ENCODE measurements around the gene MFSD11. TPM values are rescaled to one million over a fixed set of nuclear protein-coding genes. Genes with fewer than 3 reads are reported as not detected.

MFSD11 gene
- total RNA-seq, 1 experiment from 2014 or later: 24.9 TPM

GRCh38 chr17:76755285-76755684 is 17.4 kb downstream of the MFSD11 start:
- H3K9me2 ChIP-seq (ENCODE audit: insufficient read depth): no peaks in the 10 kb centered on the region
- H3K4me3 ChIP-seq (replicated peaks in 1 of 2; ENCODE audit: low read depth in 1 of 2, low read length in 2 of 2): no peak overlapping the region
- intact Hi-C loops (cut with micrococcal nuclease): no loop called here
- TF ChIP-seq ATF3 (IDR thresholded peaks at IDR 0.05): no peak
- TF ChIP-seq ZNF274 (IDR thresholded peaks at IDR 0.05; ENCODE audit: low read depth, low read length): no peak
- TF ChIP-seq CEBPB (IDR thresholded peaks at IDR 0.05; ENCODE audit: low read depth): no peak
- TF ChIP-seq RAD21 (IDR thresholded peaks at IDR 0.05; ENCODE audit: low read depth): no peak
- no peak for TF ChIP-seq ZFX (IDR thresholded peaks at IDR 0.05)
- TF ChIP-seq EZH2phosphoT487 (IDR thresholded peaks at IDR 0.05; ENCODE audit: borderline replicate concordance): no peak
- TF ChIP-seq EGR1 (IDR thresholded peaks at IDR 0.05; ENCODE audit: low read depth): no peak
- TF ChIP-seq SP1 (IDR thresholded peaks at IDR 0.05; ENCODE audit: low read depth): no peak
- TF ChIP-seq FOSL1 (IDR thresholded peaks at IDR 0.05; ENCODE audit: low read depth): no peak
- H3K9ac ChIP-seq (ENCODE audit: low read length): no peak overlapping the region
- H3K27me3 ChIP-seq (ENCODE audit: insufficient read depth, low read length): no peaks in the 10 kb centered on the region
- no peaks in the 10 kb centered on the region for H3K9me3 ChIP-seq (ENCODE audit: control insufficient read depth in 1 of 2, insufficient read depth in 1 of 2, low read depth in 1 of 2, low read length in 2 of 2)
- no peak for DNase-seq (ENCODE audit: low read depth, low spot score)
- H3K36me3 ChIP-seq (ENCODE audit: control insufficient read depth in 1 of 2, insufficient read depth in 2 of 2, low read length in 2 of 2): no peaks in the 10 kb centered on the region
- no peak overlapping the region for H2AFZ ChIP-seq (ENCODE audit: low read depth, low read length, poor library complexity, severe bottlenecking)
- H3K4me1 ChIP-seq (ENCODE audit: control insufficient read depth in 1 of 2, insufficient read depth in 2 of 2, low read length in 2 of 2): peaks cover 3 to 17% of the 10 kb centered on the region in 2 experiments; a peak in 3 of 4 replicates
- CTCF ChIA-PET: no interaction called here
- no peaks in the 10 kb centered on the region for H4K20me1 ChIP-seq (ENCODE audit: insufficient read depth)
- H3K4me2 ChIP-seq (ENCODE audit: low read length): no peak overlapping the region
- POLR2A ChIA-PET: no interaction called here
- no TSS peak for BruUV-seq (replicated peaks)
- H3K79me2 ChIP-seq (ENCODE audit: insufficient read depth, low read length): no peaks in the 10 kb centered on the region
- no peak overlapping the region for H3K27ac ChIP-seq (ENCODE audit: low read depth, low read length)
- no peak for ATAC-seq
- RAD21 ChIA-PET (ENCODE audit: low non-redundant PET in 1 of 2, low total read pairs in 2 of 2, uncharacterized antibody in 2 of 2, unreplicated experiment in 2 of 2): interaction anchor here in 1 of 2 experiments (0.7 kb wide), 1 partner anchor 9 kb away, joined by 3 read pairs; no protein-coding TSS in a partner anchor

GRCh38 chr17:76757256-76757655 is 19.3 kb downstream of the MFSD11 start:
- no peak overlapping the region for H3K9ac ChIP-seq (ENCODE audit: low read length)
- CTCF ChIA-PET: no interaction called here
- intact Hi-C loops (cut with micrococcal nuclease): no loop called here
- no peaks in the 10 kb centered on the region for H3K9me2 ChIP-seq (ENCODE audit: insufficient read depth)
- H3K4me2 ChIP-seq (ENCODE audit: low read length): no peak overlapping the region
- peaks cover 3 to 14% of the 10 kb centered on the region in 2 experiments; a peak in 3 of 4 replicates for H3K4me1 ChIP-seq (ENCODE audit: control insufficient read depth in 1 of 2, insufficient read depth in 2 of 2, low read length in 2 of 2)
- no peak overlapping the region for H3K4me3 ChIP-seq (replicated peaks in 1 of 2; ENCODE audit: low read depth in 1 of 2, low read length in 2 of 2)
- H4K20me1 ChIP-seq (ENCODE audit: insufficient read depth): no peaks in the 10 kb centered on the region
- H3K27me3 ChIP-seq (ENCODE audit: insufficient read depth, low read length): no peaks in the 10 kb centered on the region
- no peaks in the 10 kb centered on the region for H3K36me3 ChIP-seq (ENCODE audit: control insufficient read depth in 1 of 2, insufficient read depth in 2 of 2, low read length in 2 of 2)
- RAD21 ChIA-PET (ENCODE audit: low non-redundant PET in 1 of 2, low total read pairs in 2 of 2, uncharacterized antibody in 2 of 2, unreplicated experiment in 2 of 2): no interaction called here
- POLR2A ChIA-PET: no interaction called here
- DNase-seq (ENCODE audit: low read depth, low spot score) (no peak), ATAC-seq (no peak; the same call in 1 of the 2 replicates)
- H3K9me3 ChIP-seq (ENCODE audit: control insufficient read depth in 1 of 2, insufficient read depth in 1 of 2, low read depth in 1 of 2, low read length in 2 of 2): no peaks in the 10 kb centered on the region
- H2AFZ ChIP-seq (ENCODE audit: low read depth, low read length, poor library complexity, severe bottlenecking): no peak overlapping the region
- no peaks in the 10 kb centered on the region for H3K79me2 ChIP-seq (ENCODE audit: insufficient read depth, low read length)
- H3K27ac ChIP-seq (ENCODE audit: low read depth, low read length): no peak overlapping the region
- BruUV-seq (replicated peaks): no TSS peak
- TF ChIP-seq SP1 (IDR thresholded peaks at IDR 0.05; ENCODE audit: low read depth) (no peak), YY1 (IDR thresholded peaks at IDR 0.05; ENCODE audit: extremely low read depth, insufficient replicate concordance, low read depth, low read length) (no peak), SIN3A (IDR thresholded peaks at IDR 0.05; ENCODE audit: low read depth) (no peak), POLR2AphosphoS5 (IDR thresholded peaks at IDR 0.05; ENCODE audit: low read depth, low read length) (no peak), CBX3 (IDR thresholded peaks at IDR 0.05; ENCODE audit: low read depth) (no peak), MAX (IDR thresholded peaks at IDR 0.05) (no peak), ELF1 (IDR thresholded peaks at IDR 0.05; ENCODE audit: borderline replicate concordance, low read depth) (no peak), REST (IDR thresholded peaks at IDR 0.05; ENCODE audit: low read depth) (no peak), RAD21 (IDR thresholded peaks at IDR 0.05; ENCODE audit: low read depth) (no peak), JUND (IDR thresholded peaks at IDR 0.05) (no peak), EZH2 (IDR thresholded peaks at IDR 0.05) (no peak), ATF3 (IDR thresholded peaks at IDR 0.05) (no peak), TCF7L2 (IDR thresholded peaks at IDR 0.05; ENCODE audit: borderline replicate concordance, extremely low read depth, insufficient read depth, insufficient read length) (no peak), CEBPB (IDR thresholded peaks at IDR 0.05; ENCODE audit: low read depth) (no peak), EZH2phosphoT487 (IDR thresholded peaks at IDR 0.05; ENCODE audit: borderline replicate concordance) (no peak)

Data from HCT116 (cell line).